Frontal cortex (tissue), 4 donors: ENCODE results near the gene CHST8. TPM values are rescaled to one million over a fixed set of nuclear protein-coding genes. Genes with fewer than 3 reads are reported as not detected.
"Not testable (repeated sequence)": the region's sequence is repeated elsewhere in the genome, so short reads cannot be mapped to it uniquely, and the experiment has no call there.

ENCODE experiments used
- DNase-seq, 2 donors: peaks; one replicate each; pipeline ENCODE4 v3.0.0; 2012; ENCODE audit warnings: low spot score in 2 of 2
- FAIRE-seq: peaks from 2 replicates; lab custom pipeline; 2012; peaks lifted over from hg19 to GRCh38; lab: Jason Lieb, UNC
- total RNA-seq: library from RNA; depleted of rRNA; stranded (reverse); fragments of >200 nt; gene quantifications from one replicate; pipeline ENCODE4 v1.2.3, GENCODE V29; 2014
- donor health status: control.
- donor health status: control.
- donor health status: control.

The CHST8 gene
- total RNA-seq, 1 donor from 2014 or later: 5.3 TPM

DNA sequence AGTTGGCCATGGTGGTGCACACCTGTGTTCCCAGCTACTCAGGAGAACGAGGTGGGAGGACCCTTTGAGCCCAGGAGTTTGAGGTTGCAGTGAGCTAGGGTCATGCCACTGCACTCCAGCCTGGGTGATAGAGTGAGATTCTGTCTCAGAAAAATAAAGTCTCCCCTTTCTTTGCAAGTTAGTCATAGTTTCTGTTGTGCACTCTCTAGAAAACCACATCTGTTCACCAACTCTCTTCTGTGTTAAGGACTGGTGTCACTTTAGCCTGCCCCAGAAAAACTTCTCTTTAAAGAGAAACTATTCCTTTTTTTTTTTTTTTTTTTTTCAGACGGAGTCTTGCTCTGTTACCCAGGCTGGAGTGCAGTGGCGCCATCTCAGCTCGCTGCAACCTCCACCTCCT is 4.9 kb upstream of the CHST8 start:
- FAIRE-seq: no peak
- no peak for DNase-seq

DNA sequence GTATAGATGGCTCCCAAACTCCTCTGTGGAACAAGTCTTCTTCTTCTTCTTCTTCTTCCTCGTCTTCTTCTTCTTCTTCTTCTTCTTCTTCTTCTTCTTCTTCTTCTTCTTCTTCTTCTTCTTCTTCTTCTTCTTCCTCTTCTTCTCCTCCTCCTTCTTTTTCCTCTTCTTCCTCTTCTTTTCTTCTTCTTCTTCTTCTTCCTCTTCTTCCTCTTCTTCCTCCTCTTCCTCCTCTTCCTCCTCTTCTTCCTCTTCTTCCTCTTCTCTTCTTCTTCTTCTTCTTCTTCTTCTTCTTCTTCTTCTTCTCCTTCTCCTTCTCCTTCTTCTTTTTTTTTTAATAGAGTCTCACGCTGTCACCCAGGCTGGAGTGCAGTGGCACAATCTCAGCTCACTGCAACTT is 3.4 kb upstream of the CHST8 start:
- FAIRE-seq, DNase-seq: not testable (repeated sequence)

DNA sequence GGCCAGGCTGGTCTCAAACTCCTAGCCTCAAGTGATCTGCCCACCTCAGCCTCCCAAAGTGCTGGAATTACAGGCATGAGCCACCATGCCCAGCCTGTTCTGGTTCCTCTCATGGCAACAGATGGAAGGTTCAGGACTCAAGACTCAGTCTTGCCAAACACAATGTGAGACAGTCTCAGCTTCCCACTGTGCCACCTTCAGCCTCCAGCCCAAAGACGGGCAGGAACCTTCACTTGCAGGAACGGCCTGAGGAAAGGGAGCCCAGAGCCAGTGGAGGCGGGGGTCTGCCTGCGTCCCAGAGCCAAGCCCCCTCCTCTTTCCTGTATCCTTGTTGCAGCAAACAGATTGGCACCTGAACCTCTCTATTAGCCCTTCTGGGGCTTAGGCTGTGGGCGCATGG is 2.9 kb upstream of the CHST8 start:
- FAIRE-seq: no peak

DNA sequence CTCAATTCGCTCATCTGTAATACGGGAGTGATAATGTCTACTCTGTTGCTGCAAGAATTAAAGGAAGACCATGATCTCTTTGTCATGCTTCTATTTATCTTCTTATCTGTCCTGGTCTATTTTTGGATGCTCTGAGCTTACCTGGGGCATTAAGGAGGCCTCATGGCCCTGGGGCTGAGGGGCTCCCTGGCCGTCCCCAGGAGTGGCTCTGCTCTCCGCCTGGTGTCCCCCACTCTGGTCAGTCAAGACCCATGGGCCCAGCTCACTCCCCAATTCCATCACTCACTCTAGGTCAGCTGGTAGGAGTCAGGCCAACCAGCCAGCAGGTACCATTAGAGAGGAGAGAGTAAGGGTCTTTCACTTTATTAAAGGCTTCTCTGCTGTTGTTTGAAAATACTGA is 1.1 kb upstream of the CHST8 start:
- FAIRE-seq (no peak), DNase-seq (no peak)

More for the DNA sequence above, 2.9 kb upstream of the CHST8 start:
- no peak for DNase-seq

DNA sequence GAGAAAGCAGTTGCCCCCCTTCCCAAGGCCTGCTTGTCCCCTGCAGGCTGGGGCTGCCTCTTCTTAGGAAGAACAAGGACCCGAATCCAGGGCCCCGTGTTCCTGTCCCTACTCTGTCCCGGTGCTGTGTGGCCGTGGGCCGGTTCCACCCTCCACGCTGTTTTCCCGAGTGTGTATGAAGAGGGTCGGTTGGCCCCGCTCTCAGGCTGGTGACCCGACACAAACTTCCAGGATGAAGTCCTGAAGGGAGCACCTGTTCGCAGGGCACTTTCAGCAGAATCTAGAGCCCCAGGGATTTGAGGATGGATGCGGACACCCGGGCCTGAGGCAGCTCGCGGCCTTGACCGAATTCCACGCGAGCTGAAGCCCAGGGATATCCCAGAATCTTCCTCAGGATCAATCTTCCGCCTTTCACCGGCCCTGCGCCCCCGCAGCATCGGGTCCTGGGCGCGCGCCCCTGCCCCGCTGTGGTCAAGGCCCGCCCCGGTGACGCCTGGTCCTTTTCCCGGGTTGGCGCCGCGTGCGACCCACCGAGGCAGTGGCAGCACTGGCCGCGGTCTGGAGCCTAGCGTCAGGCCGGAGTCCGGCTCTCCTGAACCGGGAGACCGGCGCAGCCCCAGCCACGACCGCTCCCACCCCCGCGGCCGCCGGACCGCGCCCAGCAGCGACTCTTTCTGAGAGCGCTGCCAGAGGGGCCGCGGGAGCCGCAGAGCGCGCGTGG is 528 bp upstream of the CHST8 start:
- DNase-seq: no peak

DNA sequence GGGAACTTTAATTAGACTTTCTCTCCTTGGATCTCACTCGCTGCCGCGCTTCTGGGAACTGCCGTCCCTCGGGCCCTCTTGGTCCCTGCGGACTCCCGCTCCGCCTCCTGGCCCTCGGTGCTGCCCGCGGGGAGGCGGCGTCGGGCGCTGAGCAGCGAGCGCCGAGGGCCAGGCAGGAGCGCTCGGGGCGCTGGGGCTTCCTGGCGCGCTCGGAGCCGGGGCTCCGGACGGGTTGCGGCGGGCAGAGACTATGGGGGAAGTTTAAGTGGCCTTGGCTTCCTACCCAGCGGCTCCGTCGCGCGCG is 704 bp downstream of the CHST8 start:
- peak in 1 of 2 donors; percentile 34 for DNase-seq
- no peak for FAIRE-seq

More for the DNA sequence above, 528 bp upstream of the CHST8 start:
- no peak for FAIRE-seq

DNA sequence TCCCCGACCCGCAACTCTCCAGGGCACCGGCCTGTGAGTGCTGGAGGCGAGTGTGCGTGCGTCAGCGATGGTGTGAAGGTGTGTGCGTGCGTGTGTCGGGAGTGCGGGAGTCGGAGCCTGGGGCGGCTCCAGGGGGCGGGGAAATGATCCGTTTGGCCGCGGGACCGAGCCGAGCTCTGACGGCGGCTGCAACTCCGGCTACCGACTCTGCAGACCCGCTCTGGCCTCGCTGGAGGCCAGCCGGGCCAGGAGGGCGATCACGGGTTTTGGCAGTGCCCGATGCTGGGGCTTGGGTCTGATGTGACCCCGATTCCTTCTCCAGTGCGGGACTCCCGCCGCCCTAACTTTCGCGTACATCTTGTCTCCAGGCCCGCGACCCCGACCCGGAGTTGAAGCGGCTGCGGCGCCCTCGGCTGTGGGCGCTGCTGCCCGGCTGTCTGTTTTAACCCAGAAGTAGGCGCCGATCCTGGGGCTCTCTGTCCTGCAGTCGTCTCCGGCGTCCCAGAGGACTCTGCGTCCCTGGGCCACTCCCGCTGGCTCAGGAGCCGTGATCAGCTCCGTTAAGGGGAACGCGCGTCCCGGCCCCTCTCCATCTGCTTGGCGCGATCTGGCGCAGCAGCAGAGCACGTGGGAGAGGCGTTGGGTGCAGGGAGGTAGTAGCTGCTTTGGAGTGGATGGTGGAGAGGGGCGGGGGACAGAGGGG is 1.2 kb downstream of the CHST8 start:
- FAIRE-seq: no peak
- DNase-seq: peak in 1 of 2 donors; percentile 43

DNA sequence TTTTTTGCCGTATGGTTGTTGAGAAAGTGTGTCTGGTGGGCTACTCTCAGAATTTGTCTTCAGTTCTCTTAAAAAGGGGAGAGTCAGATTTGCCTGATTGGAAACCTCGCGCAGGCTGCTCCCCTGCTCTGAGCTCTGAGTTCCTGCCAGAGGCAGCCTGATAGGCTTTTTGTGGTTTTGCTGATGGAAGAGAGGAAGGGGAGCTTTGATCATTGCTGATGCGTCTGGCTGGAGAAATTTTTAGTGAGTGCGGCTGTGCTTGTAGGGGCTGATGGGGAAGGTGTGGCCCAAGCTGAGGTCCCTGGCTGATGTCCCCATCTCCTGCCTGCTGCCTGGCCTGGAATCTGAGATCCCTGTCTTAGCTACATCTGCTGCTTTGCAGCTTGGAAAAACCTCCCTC is 2.8 kb downstream of the CHST8 start:
- FAIRE-seq: no peak
- no peak for DNase-seq

DNA sequence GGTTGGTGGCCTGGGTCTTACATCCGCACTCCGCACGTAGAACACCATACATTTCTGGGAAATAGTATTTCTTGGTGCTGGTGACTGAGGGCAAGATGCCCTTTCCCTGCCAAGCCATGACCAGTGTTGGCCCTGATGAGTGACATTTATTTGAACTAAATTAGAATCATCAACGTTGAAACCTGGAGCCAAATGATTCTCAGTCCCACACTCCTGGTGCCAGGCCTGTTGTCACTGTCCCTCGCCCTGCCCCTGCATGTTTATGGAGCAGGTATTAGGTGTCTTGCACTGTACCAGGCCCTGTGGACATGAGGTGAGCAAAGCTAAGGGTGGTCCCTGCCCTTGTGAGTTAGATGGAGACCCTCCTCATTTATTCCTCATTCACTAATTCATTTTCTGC is 5.8 kb downstream of the CHST8 start:
- FAIRE-seq (no peak), DNase-seq (no peak)

DNA sequence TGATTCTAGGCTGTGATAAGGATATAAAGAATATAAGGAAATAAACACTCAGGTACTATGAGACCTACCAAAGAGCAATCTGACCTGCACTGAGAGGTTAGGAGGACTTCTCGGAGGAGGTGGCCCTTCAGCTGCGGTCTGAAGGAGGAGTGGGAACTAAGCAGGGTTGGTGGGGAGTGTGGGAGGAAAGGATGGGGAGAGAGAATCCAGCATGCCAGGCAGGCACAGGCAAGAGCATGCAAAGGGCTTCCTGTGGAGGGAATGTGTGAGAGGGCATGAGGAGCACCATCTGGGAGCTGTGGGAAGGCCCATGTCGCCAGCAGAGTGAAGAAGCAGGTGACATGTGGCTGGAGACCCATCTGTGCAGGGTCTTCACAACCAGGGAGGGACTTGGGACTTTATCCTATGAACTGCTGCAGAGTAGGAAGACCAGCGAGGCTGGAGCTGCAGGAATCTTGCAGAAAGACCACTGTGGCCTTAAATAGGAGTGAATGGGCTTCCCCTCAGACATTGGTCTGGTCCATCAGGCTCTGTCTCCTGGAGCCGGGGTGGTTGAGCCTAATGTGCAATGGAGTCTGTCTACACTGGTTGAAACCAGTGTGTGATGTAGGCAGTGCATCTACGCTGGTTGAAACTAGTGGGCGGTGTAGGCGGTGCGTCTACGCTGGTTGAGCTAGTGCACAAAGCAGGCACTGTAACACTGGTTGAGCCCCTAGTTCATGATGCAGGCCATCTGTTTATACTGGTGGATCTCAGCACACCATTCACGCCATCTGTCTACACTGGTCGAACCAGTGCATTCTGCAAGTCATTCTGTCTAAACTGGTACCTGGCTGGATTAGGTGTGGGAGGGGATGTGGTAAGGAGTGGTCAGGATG is 6.4 kb downstream of the CHST8 start:
- no peak for FAIRE-seq
- no peak for DNase-seq

DNA sequence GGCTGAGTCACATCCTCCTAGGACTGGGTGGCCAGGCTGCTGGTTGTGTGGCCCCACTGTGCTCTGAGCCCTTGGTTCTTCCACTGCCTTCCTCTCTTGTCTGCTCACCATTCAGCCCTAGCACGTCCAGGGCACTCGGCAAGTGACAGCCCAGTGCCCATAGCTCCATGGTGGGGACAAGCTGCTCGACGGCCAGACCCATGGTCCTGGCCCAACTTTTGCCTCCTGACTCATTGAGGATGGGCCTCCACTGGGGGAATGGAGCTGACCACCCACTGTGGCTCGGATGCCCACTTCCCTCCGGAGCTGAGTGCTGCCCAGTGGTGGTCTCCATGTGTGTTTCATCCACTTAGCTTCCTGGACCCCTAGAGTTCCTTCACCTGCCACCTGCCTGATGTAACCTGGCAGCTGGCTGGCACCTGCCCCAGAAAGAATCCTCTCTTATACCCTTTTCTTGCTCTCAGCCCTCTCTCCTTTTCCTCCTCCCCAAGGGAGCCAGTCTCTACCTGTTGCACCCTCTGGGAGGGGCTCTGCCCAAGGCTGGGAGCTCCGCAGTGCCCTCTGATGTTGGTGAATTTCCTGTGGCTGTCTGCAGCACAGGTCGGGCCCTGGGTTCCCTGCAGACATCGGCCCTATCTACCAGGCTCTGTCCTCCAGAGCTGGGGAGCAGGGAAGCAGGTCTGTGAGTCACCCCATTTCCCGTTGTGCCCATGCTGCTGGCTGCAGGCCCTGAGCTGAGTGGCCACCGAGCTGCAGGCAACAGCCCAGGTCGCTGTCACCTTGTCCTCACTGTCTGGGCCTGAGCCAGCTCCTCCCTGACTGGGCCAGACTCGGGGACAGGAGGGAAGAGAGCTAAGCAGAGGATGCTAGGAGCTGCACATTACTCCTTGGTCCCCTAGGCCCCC is 7.4 kb downstream of the CHST8 start:
- no peak for FAIRE-seq
- no peak for DNase-seq

DNA sequence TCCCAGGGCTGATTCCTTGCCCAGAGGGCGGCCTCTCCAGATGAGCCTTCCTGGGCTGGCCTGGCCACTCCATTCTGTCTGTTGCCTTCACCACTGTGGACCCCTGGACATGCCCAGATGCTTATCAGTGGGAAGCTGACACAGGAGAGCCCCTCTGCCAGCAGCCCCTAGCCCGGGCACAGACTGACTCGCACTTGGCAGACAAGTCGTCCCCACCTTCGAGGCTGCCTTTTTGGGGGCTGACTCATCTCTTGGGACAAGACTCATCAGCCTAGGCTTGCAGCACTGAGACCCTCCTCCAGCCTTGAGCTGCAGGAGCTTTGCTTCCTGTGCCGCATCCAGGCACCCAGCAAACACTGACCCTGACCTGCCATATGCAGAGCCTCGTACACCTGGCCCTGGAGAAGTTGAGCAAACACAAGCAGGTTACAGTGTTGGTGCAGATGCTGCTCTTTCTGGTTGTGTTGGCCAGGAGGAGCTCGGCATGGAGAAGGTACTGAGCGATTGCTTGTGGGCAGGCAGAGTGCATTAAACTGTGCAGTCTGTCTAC is 8.1 kb downstream of the CHST8 start:
- FAIRE-seq: no peak
- DNase-seq: no peak

DNA sequence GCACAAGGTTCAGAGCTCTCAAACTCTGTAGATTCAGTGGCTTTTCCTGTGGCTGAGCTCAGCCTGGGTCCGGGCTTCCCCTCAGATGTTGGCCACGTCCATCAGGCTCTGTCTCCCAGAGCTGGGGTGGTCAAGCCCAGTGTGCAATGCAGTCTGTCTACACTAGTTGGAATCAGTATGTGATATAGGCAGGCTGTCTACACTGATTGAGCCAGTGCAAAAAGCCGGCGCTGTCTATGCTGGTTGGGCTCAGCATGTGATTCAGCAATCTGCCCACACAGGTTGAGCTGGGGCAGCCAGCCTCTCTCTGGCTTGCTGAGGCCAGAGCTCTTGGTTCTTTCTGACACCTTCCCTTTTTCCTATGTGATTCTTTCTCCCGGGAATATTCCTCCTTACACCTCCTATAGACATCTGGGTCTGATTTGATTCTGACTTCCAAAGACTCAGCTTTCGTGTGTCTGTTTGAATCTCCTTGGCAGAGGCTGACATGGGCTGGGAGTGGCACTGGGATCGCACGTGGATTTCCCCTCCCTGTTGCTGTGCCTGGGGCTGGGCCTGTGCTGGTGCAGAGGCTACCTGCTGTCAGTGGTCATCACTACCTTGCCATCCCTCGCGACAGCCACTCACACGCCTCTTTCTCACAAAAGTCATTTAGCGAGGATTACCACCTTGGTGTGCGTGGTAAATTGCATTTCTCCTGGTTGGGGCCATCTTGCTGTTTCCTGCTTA is 9.3 kb downstream of the CHST8 start:
- FAIRE-seq: no peak
- DNase-seq: no peak

DNA sequence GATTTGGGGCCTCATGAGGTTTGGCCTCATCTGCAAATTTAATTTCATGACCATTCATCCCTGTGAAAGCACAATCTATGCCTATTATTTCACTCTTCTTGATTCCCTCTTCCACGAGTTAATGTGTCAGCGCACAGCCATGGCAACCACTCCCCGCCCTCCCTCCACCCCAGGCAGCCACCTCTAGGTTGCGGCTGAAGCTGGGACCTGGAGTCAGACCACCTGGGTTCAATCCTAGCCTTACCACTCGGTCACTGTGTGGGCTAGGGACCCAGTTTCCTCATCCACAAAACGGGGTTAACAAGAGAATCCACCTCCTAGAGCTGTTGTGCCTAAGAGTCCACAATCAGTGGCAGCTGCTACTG is 9.8 kb downstream of the CHST8 start:
- no peak for FAIRE-seq

DNA sequence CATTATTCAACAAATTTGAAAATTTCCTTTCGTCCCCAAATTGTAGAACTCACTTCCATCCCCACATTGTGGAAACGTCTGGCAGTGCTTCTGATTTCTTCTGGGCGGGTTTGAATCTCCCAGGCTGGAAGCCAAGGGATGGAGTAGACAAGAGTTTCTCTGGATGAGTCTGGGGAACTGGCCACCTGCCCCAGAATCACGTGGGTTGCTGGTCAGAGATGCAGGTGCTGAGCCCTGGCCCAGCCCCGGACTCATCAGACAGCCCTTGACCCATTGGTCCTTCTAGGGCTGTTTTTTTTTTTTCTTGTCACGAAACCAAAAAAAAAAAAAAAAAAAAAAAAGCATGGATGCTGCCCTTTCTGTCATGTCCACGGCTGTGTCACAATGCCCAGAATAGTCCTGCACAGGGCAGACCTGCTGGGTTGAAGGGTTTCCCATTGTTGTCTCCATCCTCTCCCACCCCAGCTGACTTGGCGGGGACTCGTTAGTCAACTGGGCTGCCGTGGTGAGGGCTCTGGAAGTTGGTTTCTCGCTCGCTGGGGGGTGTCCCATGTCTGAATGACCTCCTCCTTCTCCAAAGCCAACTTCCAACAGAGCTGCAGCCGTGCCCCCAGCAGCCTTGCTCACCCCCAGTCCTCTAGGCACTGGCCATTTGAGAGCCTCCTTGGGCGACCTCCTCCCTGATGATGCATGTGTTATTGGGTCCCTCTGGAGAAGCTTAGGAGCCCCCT is 12.8 kb downstream of the CHST8 start:
- no peak for DNase-seq
- FAIRE-seq: no peak

More for the DNA sequence above, 9.8 kb downstream of the CHST8 start:
- DNase-seq: no peak

DNA sequence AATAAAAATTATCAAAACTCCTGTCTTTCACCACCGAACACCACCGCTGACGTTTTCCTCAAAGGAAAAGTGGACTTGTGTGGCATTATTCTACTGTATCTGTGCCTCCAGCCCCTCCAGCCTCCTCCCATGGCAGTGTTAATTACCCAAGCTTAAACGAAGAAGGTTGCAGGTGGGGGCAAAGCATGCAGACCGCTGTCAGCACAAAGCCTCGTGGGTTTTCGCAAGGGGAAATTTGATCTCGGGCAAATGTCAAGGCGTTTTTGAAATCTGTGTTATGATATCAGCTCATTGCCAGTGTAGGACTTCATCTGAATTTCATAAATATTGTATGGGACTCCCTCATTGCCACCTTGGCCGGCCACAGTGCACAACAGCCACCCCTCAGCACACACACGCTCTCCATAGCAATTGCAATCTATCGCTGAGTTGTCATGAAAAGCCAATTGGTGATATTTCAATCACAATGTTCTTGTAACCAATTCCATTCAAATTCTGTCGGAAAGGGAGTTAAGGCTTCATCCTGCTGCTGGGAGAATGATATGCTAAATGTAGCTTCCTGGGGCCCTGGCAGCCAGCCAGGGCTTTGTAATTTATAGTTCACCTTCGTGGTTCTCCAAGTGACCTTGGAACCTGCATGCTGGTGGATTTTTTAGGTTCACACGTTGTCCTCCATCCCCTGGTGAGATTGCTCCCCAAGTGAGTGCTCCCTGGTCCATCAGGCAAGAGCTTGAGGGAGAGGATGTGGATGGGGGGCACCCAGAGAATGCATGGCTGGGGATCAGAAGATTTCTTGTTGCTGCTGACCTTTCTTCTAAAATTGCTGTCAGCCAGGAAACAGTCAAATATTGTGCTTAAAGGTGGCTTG is 16.6 kb downstream of the CHST8 start:
- DNase-seq (no peak), FAIRE-seq (no peak)

DNA sequence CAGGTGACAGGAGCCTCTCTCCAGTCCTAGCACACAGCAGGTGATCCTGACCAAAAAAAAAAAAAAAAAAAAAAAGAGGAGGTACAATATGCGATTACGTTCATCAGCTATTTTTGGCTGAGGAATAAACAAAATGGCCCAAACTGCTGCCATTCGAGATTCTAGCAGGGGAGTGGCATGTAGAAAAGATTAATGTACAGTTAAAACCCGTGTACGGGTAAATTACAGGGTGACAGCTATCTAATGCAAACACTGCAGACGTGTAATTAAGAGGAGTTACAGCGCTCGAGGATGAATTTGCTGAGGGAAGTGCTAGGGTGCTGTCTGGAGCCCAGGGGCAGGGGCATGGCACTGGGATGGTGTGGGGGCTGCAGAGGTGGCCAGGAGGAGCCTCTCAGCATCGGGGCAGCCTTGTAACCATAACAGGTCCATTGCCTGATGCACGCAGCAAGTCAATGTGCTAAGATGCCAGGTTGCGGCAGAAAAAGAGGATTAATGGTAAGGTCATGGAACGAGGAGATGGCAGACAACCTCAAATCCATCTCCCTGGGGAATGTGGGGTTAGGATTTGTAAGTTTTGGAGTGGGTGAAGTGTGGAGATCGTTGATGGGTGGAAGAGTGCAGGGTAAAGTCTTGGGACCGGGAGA is 17.4 kb downstream of the CHST8 start:
- DNase-seq (no peak), FAIRE-seq (no peak)
